A549 (cell line): Measurements from ENCODE around the gene TMEM183A. TPM values are rescaled to one million over a fixed set of nuclear protein-coding genes. Genes with fewer than 3 reads are reported as not detected.

Experiments used
- ATAC-seq, 2 experiments: fragments of 200-7000 bp in 1 of 2; fragments of >200 bp in 1 of 2; cut with Nextera tagmentation in 1 of 2; cut with Tn5 transposase in 1 of 2; 3 replicates each; pipeline versions ENCODE4 v1.8.0 to v1.9.1; 2018 to 2020; ENCODE audit warnings: mild to moderate bottlenecking in 1 of 2, moderate library complexity in 1 of 2
- CTCF ChIA-PET: fragments of 300-600 bp; sonication (Branson Sonifier 250); formaldehyde crosslinking; extraction: SDS; loops from one replicate; lab custom pipeline; 2021; ENCODE audit warnings: antibody characterized with exemption, inconsistent platforms; lab: Yijun Ruan, JAX
- POLR2A ChIA-PET: fragments of 350-600 bp; formaldehyde crosslinking; extraction: SDS; loops from one replicate; lab custom pipeline; 2021; ENCODE audit warnings: antibody characterized with exemption, inconsistent platforms; lab: Yijun Ruan, JAX
- DNase-seq, 2 experiments: peaks; one replicate each; pipeline versions ENCODE4 v3.0.0 to v3.0.0-alpha.2; 2011 to 2016; ENCODE audit warnings: low read depth in 1 of 2, low spot score in 1 of 2
- FAIRE-seq: peaks from 2 replicates; lab custom pipeline; 2011; peaks lifted over from hg19 to GRCh38; lab: Jason Lieb, UNC
- H3K27ac ChIP-seq, 2 experiments: fragments of >200 bp; sonication (Bioruptor Twin); formaldehyde crosslinking; 3 replicates each; pipeline ENCODE4 v1.5.1; 2016 to 2017
- H3K4me1 ChIP-seq: fragments of >200 bp; sonication (Bioruptor Twin); formaldehyde crosslinking; 3 replicates; pipeline ENCODE4 v1.6.1; 2016
- H3K4me2 ChIP-seq: fragments of >200 bp; sonication (Bioruptor Twin); formaldehyde crosslinking; 3 replicates; pipeline ENCODE4 v1.6.1; 2016
- H3K4me3 ChIP-seq: fragments of >200 bp; sonication (Bioruptor Twin); formaldehyde crosslinking; 3 replicates; pipeline ENCODE4 v1.5.1; 2016
- H3K9me3 ChIP-seq: fragments of >200 bp; sonication (Bioruptor Twin); formaldehyde crosslinking; 3 replicates; pipeline ENCODE4 v1.6.1; 2016
- ATOH8 ChIP-seq: fragments of 250-450 bp; sonication (Bioruptor Pico); IDR thresholded peaks from 2 replicates; pipeline ENCODE4 v1.5.0; 2020; ENCODE audit warnings: low read depth, mild to moderate bottlenecking, moderate library complexity
- CEBPB ChIP-seq, 2 experiments: fragments of >200 bp in 1 of 2; sonication (Bioruptor Twin) in 1 of 2; formaldehyde crosslinking in 1 of 2; IDR thresholded peaks; 2 replicates each; pipeline ENCODE4 v1.6.1; 2012 to 2016
- E2F6 ChIP-seq: IDR thresholded peaks from 2 replicates; pipeline ENCODE4 v1.6.1; 2012; ENCODE audit warnings: low read depth, borderline replicate concordance
- EHF ChIP-seq: fragments of 250-450 bp; sonication (Bioruptor Pico); IDR thresholded peaks from 2 replicates; pipeline ENCODE4 v1.5.0; 2020; ENCODE audit warnings: mild to moderate bottlenecking
- ELK1 ChIP-seq: fragments of 150-350 bp; IDR thresholded peaks from 2 replicates; pipeline ENCODE4 v1.6.1; 2014; ENCODE audit warnings: low read depth, mild to moderate bottlenecking, low read length
- EP300 ChIP-seq, 2 experiments: fragments of >200 bp; sonication (Bioruptor Twin); formaldehyde crosslinking; IDR thresholded peaks; 2 replicates in 1 of 2; 3 replicates in 1 of 2; pipeline ENCODE4 v1.6.1; 2016 to 2017
- GATA3 ChIP-seq: IDR thresholded peaks from 2 replicates; pipeline ENCODE4 v1.6.1; 2012; ENCODE audit warnings: borderline replicate concordance
- HOXA7 ChIP-seq: fragments of 250-450 bp; sonication (Bioruptor Pico); IDR thresholded peaks from 2 replicates; pipeline ENCODE4 v1.5.0; 2020; ENCODE audit warnings: mild to moderate bottlenecking, moderate library complexity
- HOXB13 ChIP-seq: fragments of 250-450 bp; sonication (Bioruptor Pico); IDR thresholded peaks from 2 replicates; pipeline ENCODE4 v1.5.0; 2020; ENCODE audit warnings: low read depth, mild to moderate bottlenecking, moderate library complexity
- KDM1A ChIP-seq: fragments of 200-600 bp; sonication (generic); IDR thresholded peaks from 2 replicates; pipeline ENCODE4 v1.6.1; 2016; ENCODE audit warnings: low read depth, mild to moderate bottlenecking
- KDM5A ChIP-seq: fragments of 200-600 bp; sonication (generic); IDR thresholded peaks from 2 replicates; pipeline ENCODE4 v1.6.1; 2016; ENCODE audit warnings: antibody characterized with exemption, mild to moderate bottlenecking
- MAX ChIP-seq: IDR thresholded peaks from 2 replicates; pipeline ENCODE4 v1.6.1; 2012
- MAZ ChIP-seq: fragments of 150-350 bp; IDR thresholded peaks from 2 replicates; pipeline ENCODE4 v1.6.1; 2014; ENCODE audit warnings: antibody characterized with exemption, low read depth, low read length, borderline replicate concordance
- MYC ChIP-seq: IDR thresholded peaks from 2 replicates; pipeline ENCODE4 v1.6.1; 2012; ENCODE audit warnings: mild to moderate bottlenecking, inconsistent platforms, low read length, improper control_type of control experiment, borderline replicate concordance
- PHF8 ChIP-seq: fragments of 200-600 bp; sonication (generic); IDR thresholded peaks from 2 replicates; pipeline ENCODE4 v1.6.1; 2016; ENCODE audit warnings: low read depth, mild to moderate bottlenecking, antibody characterized with exemption, moderate library complexity, borderline replicate concordance
- POLR2AphosphoS2 ChIP-seq: conservative IDR thresholded peaks from 2 replicates; pipeline ENCODE4 v1.6.1; 2012; ENCODE audit warnings: low read length, improper control_type of control experiment, inconsistent platforms
- REST ChIP-seq: fragments of 200-600 bp; sonication (generic); IDR thresholded peaks from 2 replicates; pipeline ENCODE4 v1.6.1; 2016; ENCODE audit warnings: antibody characterized with exemption, mild to moderate bottlenecking, moderate library complexity
- RFX5 ChIP-seq: fragments of 450-650 bp; IDR thresholded peaks from 2 replicates; pipeline ENCODE4 v1.7.1; 2014; ENCODE audit warnings: antibody characterized with exemption, mild to moderate bottlenecking, moderate library complexity
- SMC3 ChIP-seq: fragments of >200 bp; sonication (Bioruptor Twin); formaldehyde crosslinking; IDR thresholded peaks from 3 replicates; pipeline ENCODE4 v1.6.1; 2018; ENCODE audit warnings: inconsistent platforms
- TP53 ChIP-seq: fragments of 250-450 bp; sonication (Bioruptor Pico); IDR thresholded peaks from 2 replicates; pipeline ENCODE4 v1.5.0; 2021; ENCODE audit warnings: mild to moderate bottlenecking, moderate library complexity
- USF2 ChIP-seq: fragments of 450-650 bp; IDR thresholded peaks from 2 replicates; pipeline ENCODE4 v1.6.1; 2014; ENCODE audit warnings: antibody characterized with exemption
- WGBS: methylation state at CpG from one replicate; pipeline ENCODE4 v1.1.6; 2017; ENCODE audit errors: missing lambda C conversion rate; 5-methylcytosine and 5-hydroxymethylcytosine counted together
- polyA plus RNA-seq, 4 experiments: library from polyadenylated mRNA; depleted of rRNA in 3 of 4; stranded (reverse); fragments of >200 nt; fragmentation: RNase III in 1 of 4; extraction: RNeasy Plus Mini Kit Qiagen cat#74134 plus additional on column Dnase treatment in 1 of 4; gene quantifications; 2 replicates in 3 of 4; 3 replicates in 1 of 4; pipeline ENCODE4 v1.2.3, GENCODE V29; 2011 to 2017

TMEM183A gene
- polyA plus RNA-seq, 2 of the 4 experiments (the other 2 are of a cell fraction): 48.4 to 114 TPM

GRCh38 chr1:202966006-202966898 lies 40.9 kb upstream of the TMEM183A start:
- peak overlapping the region; percentile 79 for H3K4me3 ChIP-seq
- H3K9me3 ChIP-seq: no peaks in the 10 kb centered on the region
- DNase-seq (peak in 1 of 2 experiments; percentile 35), FAIRE-seq (no peak), ATAC-seq (peak; percentile 6 to 11; a peak in 4 of 6 replicates)
- ChIA-PET POLR2A (no interaction called here), CTCF (interaction anchor here (0.9 kb wide), 1 partner anchor 42 kb away, joined by 3 read pairs; no protein-coding TSS in a partner anchor)
- H3K27ac ChIP-seq: peak overlapping the region; percentile 74 to 84
- TF ChIP-seq REST (no peak), EHF (CRISPR knock-in tag) (no peak), GATA3 (no peak), HOXB13 (CRISPR knock-in tag) (no peak), KDM1A (no peak), MAX (no peak), TP53 (CRISPR knock-in tag) (no peak), MAZ (no peak), RFX5 (no peak), HOXA7 (CRISPR knock-in tag) (no peak), POLR2AphosphoS2 (no peak), MYC (no peak), EP300 (IDR thresholded peaks at IDR 0.05) (no peak), SMC3 (no peak), KDM5A (no peak), USF2 (no peak), ELK1 (no peak), CEBPB (IDR thresholded peaks at IDR 0.05) (no peak)
- peaks cover 10% of the 10 kb centered on the region; the same call in 2 of the 3 replicates for H3K4me1 ChIP-seq
- 71% methylated on average over 16 of the region's 18 CpGs for WGBS
- H3K4me2 ChIP-seq: peak overlapping the region; percentile 85

- FAIRE-seq (no peak), ATAC-seq (peak in 1 of 2 experiments; percentile 3; a peak in 2 of 6 replicates), DNase-seq (no peak)
- Histone ChIP-seq H3K9me3 (no peaks in the 10 kb centered on the region), H3K27ac (peak overlapping the region; percentile 62 to 84), H3K4me2 (peak overlapping the region; percentile 85), H3K4me1 (peaks cover 10% of the 10 kb centered on the region; the same call in 2 of the 3 replicates), H3K4me3 (peak overlapping the region; percentile 79)
- ChIA-PET CTCF (interaction anchor here (0.7 to 1.6 kb wide), 8 partner anchors 11 to 56 kb away, joined by 3 to 6 read pairs (median 3); no protein-coding TSS in a partner anchor), POLR2A (no interaction called here)
- 65% methylated on average over 21 of the region's 21 CpGs for WGBS
- no peak for TF ChIP-seq ATOH8
- TF ChIP-seq PHF8: peak; percentile 52; the same call in 1 of the 2 replicates
- no peak for TF ChIP-seq E2F6
- TF ChIP-seq, all 56 proteins: peak for 1
Measured at GRCh38 chr1:202967684-202968281, 39.4 kb upstream of the TMEM183A start.
